ENCODE results near the gene ARHGEF7. TPM values are rescaled to one million over a fixed set of nuclear protein-coding genes. Genes with fewer than 3 reads are reported as not detected.

Gene ARHGEF7, protein sequence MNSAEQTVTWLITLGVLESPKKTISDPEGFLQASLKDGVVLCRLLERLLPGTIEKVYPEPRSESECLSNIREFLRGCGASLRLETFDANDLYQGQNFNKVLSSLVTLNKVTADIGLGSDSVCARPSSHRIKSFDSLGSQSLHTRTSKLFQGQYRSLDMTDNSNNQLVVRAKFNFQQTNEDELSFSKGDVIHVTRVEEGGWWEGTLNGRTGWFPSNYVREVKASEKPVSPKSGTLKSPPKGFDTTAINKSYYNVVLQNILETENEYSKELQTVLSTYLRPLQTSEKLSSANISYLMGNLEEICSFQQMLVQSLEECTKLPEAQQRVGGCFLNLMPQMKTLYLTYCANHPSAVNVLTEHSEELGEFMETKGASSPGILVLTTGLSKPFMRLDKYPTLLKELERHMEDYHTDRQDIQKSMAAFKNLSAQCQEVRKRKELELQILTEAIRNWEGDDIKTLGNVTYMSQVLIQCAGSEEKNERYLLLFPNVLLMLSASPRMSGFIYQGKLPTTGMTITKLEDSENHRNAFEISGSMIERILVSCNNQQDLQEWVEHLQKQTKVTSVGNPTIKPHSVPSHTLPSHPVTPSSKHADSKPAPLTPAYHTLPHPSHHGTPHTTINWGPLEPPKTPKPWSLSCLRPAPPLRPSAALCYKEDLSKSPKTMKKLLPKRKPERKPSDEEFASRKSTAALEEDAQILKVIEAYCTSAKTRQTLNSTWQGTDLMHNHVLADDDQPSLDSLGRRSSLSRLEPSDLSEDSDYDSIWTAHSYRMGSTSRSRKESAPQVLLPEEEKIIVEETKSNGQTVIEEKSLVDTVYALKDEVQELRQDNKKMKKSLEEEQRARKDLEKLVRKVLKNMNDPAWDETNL
- 17.5 and 25.3 TPM in 2 replicates for total RNA-seq

GRCh38 chr13:111115061-111115964 is at the start of gene ARHGEF7:
Gene ARHGEF7 (plus strand): TSS chr13:111115310. CDS start chr13:111115527, 217 bp downstream.

GRCh38 chr13:111319998-111320911 is 205.1 kb downstream of the ARHGEF7 start, which contains the start of gene TEX29:
Gene TEX29 (plus strand): TSS chr13:111320642. CDS start chr13:111320891, 249 bp downstream.

Other genes starting within 250 kb of the ARHGEF7 start
- gene ANKRD10, start 200.2 kb upstream of the ARHGEF7 start, total RNA-seq = 21.9 and 23.9 TPM in 2 replicates
- gene TEX29, start 205.3 kb downstream of the ARHGEF7 start, total RNA-seq = not detected in 2 replicates